CD14-positive monocyte (primary cell): Measurements from ENCODE around the gene DNTT. TPM values are rescaled to one million over a fixed set of nuclear protein-coding genes. Genes with fewer than 3 reads are reported as not detected.

Source experiments
- DNase-seq, 3 donors: peaks; one replicate each; pipeline ENCODE4 v3.0.0-alpha.2; 2011 to 2022
- H2AFZ ChIP-seq: 2 replicates; pipeline ENCODE4 v1.6.0; 2012; ENCODE audit warnings: mild to moderate bottlenecking, low read depth, low read length, inconsistent platforms; ENCODE audit not compliant: insufficient read depth, poor library complexity, severe bottlenecking
- H3K27ac ChIP-seq, 2 donors: 1 replicate in 1 of 2; 2 replicates in 1 of 2; pipeline ENCODE4 v1.5.1; 2012 to 2013; ENCODE audit warnings: low read length in 2 of 2, control low read depth in 1 of 2, inconsistent platforms in 1 of 2, low read depth in 1 of 2, mild to moderate bottlenecking in 1 of 2
- H3K27me3 ChIP-seq, 2 donors: one replicate each; pipeline versions ENCODE4 v1.6.0 to v1.6.1; 2011 to 2013; ENCODE audit warnings: low read length in 2 of 2; ENCODE audit not compliant: control insufficient read depth in 2 of 2, insufficient read depth in 2 of 2
- H3K36me3 ChIP-seq, 2 donors: replicated peaks in 1 of 2; 1 replicate in 1 of 2; 2 replicates in 1 of 2; pipeline versions ENCODE4 v1.5.1 to v1.6.1; 2012 to 2013; ENCODE audit warnings: low read length in 2 of 2, control low read depth in 1 of 2, inconsistent platforms in 1 of 2, mild to moderate bottlenecking in 1 of 2; ENCODE audit not compliant: insufficient read depth in 2 of 2, control insufficient read depth in 1 of 2
- H3K4me1 ChIP-seq, 2 donors: 1 replicate in 1 of 2; 2 replicates in 1 of 2; pipeline versions ENCODE4 v1.5.1 to v1.6.1; 2012 to 2013; ENCODE audit warnings: low read length in 2 of 2, control low read depth in 1 of 2, inconsistent platforms in 1 of 2, mild to moderate bottlenecking in 1 of 2, moderate library complexity in 1 of 2; ENCODE audit not compliant: insufficient read depth in 2 of 2, control insufficient read depth in 1 of 2
- H3K4me2 ChIP-seq: replicated peaks from 2 replicates; pipeline ENCODE3; 2012; ENCODE audit warnings: low read length, moderate library complexity, mild to moderate bottlenecking; ENCODE audit not compliant: poor library complexity, severe bottlenecking; ENCODE audit errors: extremely low read depth
- H3K4me3 ChIP-seq, 3 experiments: fragments of 200-600 bp in 1 of 3; sonication (generic) in 1 of 3; replicated peaks in 1 of 3; 1 replicate in 2 of 3; 2 replicates in 1 of 3; pipeline ENCODE4 v1.5.1; 2011 to 2013; ENCODE audit warnings: low read length in 3 of 3, mild to moderate bottlenecking in 3 of 3, control low read depth in 2 of 3, low read depth in 2 of 3, inconsistent platforms in 1 of 3, moderate library complexity in 1 of 3
- H3K79me2 ChIP-seq: 2 replicates; pipeline ENCODE4 v1.6.0; 2012; ENCODE audit warnings: mild to moderate bottlenecking, control low read depth, inconsistent platforms, low read length, moderate library complexity; ENCODE audit not compliant: insufficient read depth
- H3K9ac ChIP-seq: 2 replicates; pipeline ENCODE4 v1.6.0; 2017; ENCODE audit warnings: low read length, mild to moderate bottlenecking; ENCODE audit not compliant: insufficient read depth, poor library complexity, severe bottlenecking
- H3K9me3 ChIP-seq, 2 donors: replicated peaks in 1 of 2; 1 replicate in 1 of 2; 2 replicates in 1 of 2; pipeline versions ENCODE4 v1.5.1 to v1.6.1; 2012 to 2013; ENCODE audit warnings: low read length in 2 of 2, control low read depth in 1 of 2; ENCODE audit not compliant: control insufficient read depth in 1 of 2, insufficient read depth in 1 of 2
- H4K20me1 ChIP-seq: 2 replicates; pipeline ENCODE4 v1.6.0; 2012; ENCODE audit warnings: mild to moderate bottlenecking, low read length, control low read depth, moderate library complexity; ENCODE audit not compliant: insufficient read depth
- H3K27ac Mint-ChIP-seq, 7 donors: one replicate each; pipeline ENCODE4 v1.8.0; 2020; ENCODE audit warnings: mild to moderate bottlenecking in 7 of 7, mixed read lengths in 7 of 7, moderate library complexity in 6 of 7, inconsistent platforms in 2 of 7
- H3K27me3 Mint-ChIP-seq, 3 donors: one replicate each; pipeline ENCODE4 v1.8.0; 2021 to 2022; ENCODE audit warnings: low read depth in 3 of 3, mild to moderate bottlenecking in 3 of 3, mixed read lengths in 3 of 3, moderate library complexity in 3 of 3, inconsistent platforms in 1 of 3
- H3K36me3 Mint-ChIP-seq, 2 donors: one replicate each; pipeline ENCODE4 v1.8.0; 2020; ENCODE audit warnings: mixed read lengths in 2 of 2, inconsistent platforms in 1 of 2, mild to moderate bottlenecking in 1 of 2
- H3K4me1 Mint-ChIP-seq: one replicate; pipeline ENCODE4 v1.8.0; 2020; ENCODE audit warnings: mild to moderate bottlenecking, mixed read lengths
- H3K4me3 Mint-ChIP-seq, 2 donors: one replicate each; pipeline ENCODE4 v1.8.0; 2020; ENCODE audit warnings: mild to moderate bottlenecking in 2 of 2, mixed read lengths in 2 of 2, moderate library complexity in 1 of 2
- H3K9me3 Mint-ChIP-seq, 7 donors: one replicate each; pipeline ENCODE4 v1.8.0; 2020 to 2022; ENCODE audit warnings: mixed read lengths in 7 of 7, mild to moderate bottlenecking in 6 of 7, moderate library complexity in 6 of 7, inconsistent platforms in 2 of 7
- WGBS: methylation state at CpG from one replicate; pipeline ENCODE4 v1.1.5; 2013; ENCODE audit warnings: missing lambda C conversion rate; ENCODE audit not compliant: insufficient coverage; 5-methylcytosine and 5-hydroxymethylcytosine counted together
- intact Hi-C, 2 donors: fragments of 100-400 bp; cut with micrococcal nuclease; formaldehyde crosslinking; loops; one replicate each; pipeline versions ENCODE4 v1.15.0 to v1.15.1; 2023
- polyA plus RNA-seq, 3 donors: library from polyadenylated mRNA; depleted of rRNA in 1 of 3; unstranded in 2 of 3; stranded (reverse) in 1 of 3; fragments of 300-500 nt in 2 of 3; fragments of >200 nt in 1 of 3; fragmentation: Illumina TruSeq in 2 of 3; gene quantifications; 1 replicate in 2 of 3; 2 replicates in 1 of 3; pipeline ENCODE4 v1.2.3, GENCODE V29; 2012 to 2021
- TF ChIP-seq, protein P1 (sequence below): fragments of 200-600 bp; IDR thresholded peaks from one replicate; pipeline ENCODE4 v1.8.0; 2022; ENCODE audit warnings: antibody characterized with exemption, mild to moderate bottlenecking

DNTT gene
- polyA plus RNA-seq, 3 donors: not detected

DNA sequence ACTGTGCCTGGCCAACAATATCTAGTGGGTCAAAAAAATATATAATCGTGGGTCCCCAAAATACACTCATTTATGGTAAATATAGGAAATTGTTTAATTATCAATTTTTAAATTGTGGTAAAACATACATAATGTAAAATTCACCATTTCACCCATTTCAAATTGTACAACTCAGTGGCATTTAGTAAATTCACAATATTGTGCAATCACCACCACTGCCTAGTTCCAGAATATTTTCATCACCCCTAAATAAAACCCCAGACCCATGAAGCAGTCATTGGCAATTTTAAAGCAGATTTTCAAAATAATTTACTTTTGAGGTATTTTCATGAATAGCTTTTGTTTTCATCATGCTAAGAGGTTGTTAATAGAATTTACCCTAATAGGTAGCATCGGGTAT, 43.1 kb upstream of the DNTT start:
- Histone ChIP-seq H3K79me2 (no peaks in the 10 kb centered on the region), H3K4me2 (no peak overlapping the region), H4K20me1 (no peaks in the 10 kb centered on the region), H3K27me3 (no peaks in the 10 kb centered on the region), H3K36me3 (no peaks in the 10 kb centered on the region), H3K4me1 (peaks cover 26 to 30% of the 10 kb centered on the region in 2 donors), H3K9ac (no peak overlapping the region), H2AFZ (no peak overlapping the region), H3K27ac (no peak overlapping the region), H3K4me3 (no peak overlapping the region), H3K9me3 (no peaks in the 10 kb centered on the region)
- H3K9me3 Mint-ChIP-seq: peaks cover 0 to 1% (median 0%) of the 10 kb centered on the region in 7 donors
- H3K27me3 Mint-ChIP-seq: peaks cover 0 to 3% (median 2%) of the 10 kb centered on the region in 3 donors
- H3K4me1 Mint-ChIP-seq: peaks cover 39% of the 10 kb centered on the region
- TF ChIP-seq, protein P1, sequence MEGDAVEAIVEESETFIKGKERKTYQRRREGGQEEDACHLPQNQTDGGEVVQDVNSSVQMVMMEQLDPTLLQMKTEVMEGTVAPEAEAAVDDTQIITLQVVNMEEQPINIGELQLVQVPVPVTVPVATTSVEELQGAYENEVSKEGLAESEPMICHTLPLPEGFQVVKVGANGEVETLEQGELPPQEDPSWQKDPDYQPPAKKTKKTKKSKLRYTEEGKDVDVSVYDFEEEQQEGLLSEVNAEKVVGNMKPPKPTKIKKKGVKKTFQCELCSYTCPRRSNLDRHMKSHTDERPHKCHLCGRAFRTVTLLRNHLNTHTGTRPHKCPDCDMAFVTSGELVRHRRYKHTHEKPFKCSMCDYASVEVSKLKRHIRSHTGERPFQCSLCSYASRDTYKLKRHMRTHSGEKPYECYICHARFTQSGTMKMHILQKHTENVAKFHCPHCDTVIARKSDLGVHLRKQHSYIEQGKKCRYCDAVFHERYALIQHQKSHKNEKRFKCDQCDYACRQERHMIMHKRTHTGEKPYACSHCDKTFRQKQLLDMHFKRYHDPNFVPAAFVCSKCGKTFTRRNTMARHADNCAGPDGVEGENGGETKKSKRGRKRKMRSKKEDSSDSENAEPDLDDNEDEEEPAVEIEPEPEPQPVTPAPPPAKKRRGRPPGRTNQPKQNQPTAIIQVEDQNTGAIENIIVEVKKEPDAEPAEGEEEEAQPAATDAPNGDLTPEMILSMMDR: no peak
- no peak for DNase-seq
- intact Hi-C loops: no loop called here
- H3K27ac Mint-ChIP-seq: no peak overlapping the region
- WGBS: no CpG with 5 or more reads among the region's 2 CpGs
- H3K36me3 Mint-ChIP-seq: peaks cover 0 to 2% of the 10 kb centered on the region in 2 donors
- H3K4me3 Mint-ChIP-seq: no peak overlapping the region

DNA sequence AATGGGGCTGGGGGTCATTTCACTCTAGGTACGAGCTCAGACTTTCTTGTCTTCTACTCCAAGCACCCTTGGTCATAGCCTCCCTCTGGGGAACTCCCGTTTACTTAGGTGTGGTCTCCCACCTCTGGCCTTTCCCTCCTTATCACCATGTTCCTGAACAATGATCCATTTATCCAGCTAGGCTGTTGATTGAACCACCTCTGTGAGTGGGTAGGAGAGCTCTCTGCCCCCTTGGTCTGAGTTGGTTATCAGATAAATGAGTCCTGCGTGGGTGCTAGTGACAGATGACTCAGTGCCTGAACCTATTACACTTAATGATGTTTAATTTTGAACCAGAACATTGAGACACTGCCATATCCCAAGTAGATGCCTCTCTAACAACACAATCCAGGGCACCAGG, 42.3 kb upstream of the DNTT start:
- no peaks in the 10 kb centered on the region for H3K27me3 ChIP-seq
- H3K27me3 Mint-ChIP-seq: peaks cover 0 to 3% (median 2%) of the 10 kb centered on the region in 3 donors
- TF ChIP-seq, protein P1: no peak
- no peak overlapping the region for H3K27ac ChIP-seq
- peak overlapping the region in 1 of 2 donors; percentile 20 for H3K4me3 Mint-ChIP-seq
- no peaks in the 10 kb centered on the region for H3K9me3 ChIP-seq
- peaks cover 0 to 2% (median 0%) of the 10 kb centered on the region in 7 donors for H3K9me3 Mint-ChIP-seq
- H3K79me2 ChIP-seq: no peaks in the 10 kb centered on the region
- DNase-seq: no peak
- H2AFZ ChIP-seq: no peak overlapping the region
- no CpG with 5 or more reads among the region's 3 CpGs for WGBS
- no peaks in the 10 kb centered on the region for H4K20me1 ChIP-seq
- intact Hi-C loops: no loop called here
- peaks cover 26 to 30% of the 10 kb centered on the region in 2 donors for H3K4me1 ChIP-seq
- no peaks in the 10 kb centered on the region for H3K36me3 ChIP-seq
- H3K4me2 ChIP-seq: no peak overlapping the region
- peak overlapping the region in 1 of 7 donors; percentile 12 for H3K27ac Mint-ChIP-seq
- H3K4me1 Mint-ChIP-seq: peaks cover 38% of the 10 kb centered on the region
- peaks cover 0 to 1% of the 10 kb centered on the region in 2 donors for H3K36me3 Mint-ChIP-seq
- H3K4me3 ChIP-seq: no peak overlapping the region
- H3K9ac ChIP-seq: no peak overlapping the region
